GM21619 (cell line): ENCODE data around the gene CEP131.

Experiments
- ATAC-seq: cut with Tn5 transposase; IDR thresholded peaks from one replicate; pipeline ENCODE4 v1.9.1; 2021; ENCODE audit not compliant: unreplicated experiment

The CEP131 gene

GRCh38 chr17:81239714-81240555 is 17.2 kb upstream of the CEP131 start:
- ATAC-seq = no peak

- peak; percentile 86 for ATAC-seq
These were observed 16.3 kb upstream of the CEP131 start, which contains the start of the genes NDUFAF8 and TEPSIN for GRCh38 chr17:81238815-81239713. TSS of gene NDUFAF8 (plus strand) at chr17:81239318. CDS start at chr17:81239364, 46 bp downstream. TSS of gene TEPSIN (minus strand) at chr17:81239055. CDS start at chr17:81239033, 22 bp downstream.

GRCh38 chr17:81238490-81238814 is 15.7 kb upstream of the CEP131 start:
- peak; percentile 2 for ATAC-seq

GRCh38 chr17:81237591-81238489 is 15.1 kb upstream of the CEP131 start:
- no peak for ATAC-seq

- ATAC-seq = no peak
These were observed 14.0 kb upstream of the CEP131 start for GRCh38 chr17:81236784-81237183.

GRCh38 chr17:81235822-81236740 is 13.3 kb upstream of the CEP131 start:
- ATAC-seq = no peak

GRCh38 chr17:81234940-81235821 is 12.4 kb upstream of the CEP131 start:
- ATAC-seq = no peak

- no peak for ATAC-seq
These were observed 11.7 kb upstream of the CEP131 start for GRCh38 chr17:81234506-81234855.

- ATAC-seq = no peak
These were observed 11.2 kb upstream of the CEP131 start for GRCh38 chr17:81233811-81234505.

- no peak for ATAC-seq
These were observed 10.6 kb upstream of the CEP131 start for GRCh38 chr17:81233316-81233715.

- ATAC-seq = no peak
These were observed 10.0 kb upstream of the CEP131 start for GRCh38 chr17:81232616-81233241.

- ATAC-seq = no peak
These were observed 9.2 kb upstream of the CEP131 start for GRCh38 chr17:81231766-81232581.

GRCh38 chr17:81231121-81231645 is 8.4 kb upstream of the CEP131 start:
- no peak for ATAC-seq

GRCh38 chr17:81230043-81230820 is 7.5 kb upstream of the CEP131 start:
- ATAC-seq = no peak

- no peak for ATAC-seq
These were observed 6.8 kb upstream of the CEP131 start for GRCh38 chr17:81229666-81229920.
